ENCODE data around the gene PLCB3.

GRCh38 chr11:64262271-64263002, 11.1 kb downstream of the PLCB3 start:
- TF ChIP-seq FOXA1 (IDR thresholded peaks at IDR 0.05) (no peak), CTBP1 (IDR thresholded peaks at IDR 0.05; ENCODE audit: borderline replicate concordance) (no peak), HDGF (IDR thresholded peaks at IDR 0.05; ENCODE audit: borderline replicate concordance) (no peak), BHLHE40 (IDR thresholded peaks at IDR 0.05; ENCODE audit: borderline replicate concordance) (no peak), ARNT (IDR thresholded peaks at IDR 0.05) (no peak), SP1 (IDR thresholded peaks at IDR 0.05) (no peak), FOXM1 (IDR thresholded peaks at IDR 0.05; ENCODE audit: borderline replicate concordance) (no peak), NFRKB (IDR thresholded peaks at IDR 0.05) (no peak), PKNOX1 (IDR thresholded peaks at IDR 0.05) (no peak), SUZ12 (IDR thresholded peaks at IDR 0.05) (no peak)
